Forelimb muscle (tissue), 1 donor: ENCODE measurements around the gene PLD1. TPM values are rescaled to one million over a fixed set of nuclear protein-coding genes. Genes with fewer than 3 reads are reported as not detected.
"Not testable (repeated sequence)": the region's sequence is repeated elsewhere in the genome, so short reads cannot be mapped to it uniquely, and the experiment has no call there.

Source experiments
- DNase-seq: peaks from one replicate; pipeline ENCODE4 v3.0.0-alpha.2; 2013; ENCODE audit warnings: low read depth
- polyA plus RNA-seq: library from polyadenylated mRNA; unstranded; fragments of 120-200 nt; gene quantifications from one replicate; pipeline ENCODE4 v1.2.1, GENCODE V29; 2013; ENCODE audit not compliant: insufficient read length

Gene PLD1
- polyA plus RNA-seq: 11.3 TPM

GRCh38 chr3:171809861-171810628 lies at the start of gene PLD1:
PLD1 (minus strand) TSS chr3:171810483; CDS start chr3:171738051, 72,432 bp downstream.
- DNase-seq: no peak

GRCh38 chr3:171858770-171859169 lies 48.5 kb upstream of the PLD1 start:
- DNase-seq: not testable (repeated sequence)

GRCh38 chr3:171854649-171855305 lies 44.5 kb upstream of the PLD1 start:
- no peak for DNase-seq

- DNase-seq: no peak
Measured at GRCh38 chr3:171851660-171852058, 41.4 kb upstream of the PLD1 start.

- no peak for DNase-seq
Measured at GRCh38 chr3:171850960-171851659, 40.8 kb upstream of the PLD1 start.

GRCh38 chr3:171850320-171850959 lies 40.2 kb upstream of the PLD1 start:
- no peak for DNase-seq

- no peak for DNase-seq
Measured at GRCh38 chr3:171849617-171850319, 39.5 kb upstream of the PLD1 start.

GRCh38 chr3:171847595-171848259 lies 37.4 kb upstream of the PLD1 start:
- no peak for DNase-seq

GRCh38 chr3:171847133-171847532 lies 36.9 kb upstream of the PLD1 start:
- no peak for DNase-seq

GRCh38 chr3:171846597-171846996 lies 36.3 kb upstream of the PLD1 start:
- no peak for DNase-seq

- DNase-seq: no peak
Measured at GRCh38 chr3:171845481-171846284, 35.4 kb upstream of the PLD1 start.

- DNase-seq: no peak
Measured at GRCh38 chr3:171844873-171845272, 34.6 kb upstream of the PLD1 start.

- no peak for DNase-seq
Measured at GRCh38 chr3:171842864-171843518, 32.7 kb upstream of the PLD1 start, which contains the start of gene TMEM212. TMEM212 (plus strand) TSS chr3:171843349; CDS start chr3:171843384, 35 bp downstream.

GRCh38 chr3:171841620-171842000 lies 31.3 kb upstream of the PLD1 start:
- no peak for DNase-seq

- DNase-seq: no peak
Measured at GRCh38 chr3:171840811-171841619, 30.7 kb upstream of the PLD1 start.

GRCh38 chr3:171840445-171840810 lies 30.1 kb upstream of the PLD1 start:
- DNase-seq: no peak

- no peak for DNase-seq
Measured at GRCh38 chr3:171839270-171839669, 29.0 kb upstream of the PLD1 start.

- DNase-seq: no peak
Measured at GRCh38 chr3:171838218-171838720, 28.0 kb upstream of the PLD1 start.
